Stimulated activated effector memory CD8-positive, alpha-beta T cell treated with anti-CD3 and anti-CD28 coated beads, Interleukin-12 subunit alpha, Interleukin-12 subunit beta, amount 100 ng/mL, for 72 hours (primary cell): ENCODE results near the gene SLC66A3.

Experiments
- ATAC-seq: fragments of 150-1000 bp; cut with Tn5 transposase; 2 replicates; pipeline ENCODE4 v1.10.0; 2021
- DNase-seq, 2 donors: peaks; one replicate each; pipeline ENCODE4 v3.0.0; 2021 to 2022; ENCODE audit warnings: low spot score in 2 of 2
- H3K27ac Mint-ChIP-seq: one replicate; pipeline ENCODE4 v1.8.0; 2022; ENCODE audit warnings: mild to moderate bottlenecking, mixed read lengths
- H3K36me3 Mint-ChIP-seq: one replicate; pipeline ENCODE4 v1.8.0; 2022; ENCODE audit warnings: mild to moderate bottlenecking, mixed read lengths
- H3K4me1 Mint-ChIP-seq: one replicate; pipeline ENCODE4 v1.8.0; 2022; ENCODE audit warnings: mixed read lengths
- H3K4me3 Mint-ChIP-seq: one replicate; pipeline ENCODE4 v1.8.0; 2022; ENCODE audit warnings: mild to moderate bottlenecking, mixed read lengths
- H3K9me3 Mint-ChIP-seq: one replicate; pipeline ENCODE4 v1.8.0; 2022; ENCODE audit warnings: mixed read lengths

Gene SLC66A3

DNA sequence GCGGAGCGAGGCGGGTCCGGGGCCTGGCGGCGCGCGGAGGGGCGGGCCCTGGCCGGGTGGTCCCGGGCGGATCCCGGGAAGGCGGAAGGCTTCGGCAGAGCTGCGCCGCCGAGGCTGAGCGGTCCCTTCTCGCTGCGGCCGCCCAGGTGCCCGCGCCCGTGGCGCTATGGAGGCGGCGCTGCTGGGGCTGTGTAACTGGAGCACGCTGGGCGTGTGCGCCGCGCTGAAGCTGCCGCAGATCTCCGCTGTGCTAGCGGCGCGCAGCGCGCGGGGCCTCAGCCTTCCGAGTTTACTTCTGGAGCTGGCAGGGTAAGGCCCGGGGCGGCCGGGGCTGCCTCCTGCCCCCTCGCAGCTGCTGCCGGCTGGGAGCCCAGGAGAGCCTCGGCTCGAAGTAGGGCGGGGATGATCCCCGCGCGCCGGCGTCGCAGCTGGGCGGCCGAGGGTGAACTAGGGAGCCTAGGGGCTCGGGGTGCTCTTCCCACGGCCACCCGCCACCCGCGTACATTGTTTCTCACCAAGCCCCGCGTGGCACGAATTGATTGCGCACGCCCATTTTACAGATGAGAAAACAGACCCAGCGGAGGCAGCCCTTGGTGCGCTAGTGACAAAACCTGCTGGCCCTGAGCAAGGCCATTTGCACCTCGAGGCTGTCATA lies at the start of gene SLC66A3:
Gene SLC66A3, plus strand, starts transcription at position 87 of the 655 bp plus-strand sequence. Its CDS starts 80 bp downstream, at position 167.
- Mint-ChIP-seq H3K4me1 (peaks cover 26% of the 10 kb centered on the region), H3K27ac (peak within 1 kb of the TSS; percentile 92), H3K36me3 (no peaks in the 10 kb centered on the region), H3K9me3 (no peaks in the 10 kb centered on the region), H3K4me3 (peak within 1 kb of the TSS; percentile 80)
- peak; percentile 81 to 91 for DNase-seq
- ATAC-seq = peak; percentile 90

DNA sequence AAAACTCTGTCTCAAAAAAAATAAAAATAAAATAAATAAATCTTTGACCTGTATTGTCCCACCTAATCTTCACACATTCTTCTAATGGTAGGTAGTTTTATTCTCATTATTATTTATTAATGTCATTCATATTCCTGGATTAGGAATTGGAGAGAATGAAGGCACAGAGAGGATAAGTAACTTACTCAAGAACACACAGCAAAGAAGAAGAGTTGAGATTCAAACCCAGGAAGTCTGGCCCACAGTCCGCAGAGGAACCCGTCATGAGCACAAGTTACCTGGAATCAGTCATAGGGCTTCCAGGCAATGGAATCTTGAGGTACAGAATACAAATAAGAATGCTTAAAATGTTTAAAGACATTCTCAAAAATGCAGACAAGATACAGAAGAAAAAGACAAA lies 46.3 kb upstream of the SLC66A3 start:
- no peak for ATAC-seq
- H3K9me3 Mint-ChIP-seq = peaks cover 6% of the 10 kb centered on the region
- peaks cover 23% of the 10 kb centered on the region for H3K4me1 Mint-ChIP-seq
- no peak for DNase-seq
- no peaks in the 10 kb centered on the region for H3K36me3 Mint-ChIP-seq
- H3K27ac Mint-ChIP-seq = no peak overlapping the region
- H3K4me3 Mint-ChIP-seq = no peak overlapping the region

DNA sequence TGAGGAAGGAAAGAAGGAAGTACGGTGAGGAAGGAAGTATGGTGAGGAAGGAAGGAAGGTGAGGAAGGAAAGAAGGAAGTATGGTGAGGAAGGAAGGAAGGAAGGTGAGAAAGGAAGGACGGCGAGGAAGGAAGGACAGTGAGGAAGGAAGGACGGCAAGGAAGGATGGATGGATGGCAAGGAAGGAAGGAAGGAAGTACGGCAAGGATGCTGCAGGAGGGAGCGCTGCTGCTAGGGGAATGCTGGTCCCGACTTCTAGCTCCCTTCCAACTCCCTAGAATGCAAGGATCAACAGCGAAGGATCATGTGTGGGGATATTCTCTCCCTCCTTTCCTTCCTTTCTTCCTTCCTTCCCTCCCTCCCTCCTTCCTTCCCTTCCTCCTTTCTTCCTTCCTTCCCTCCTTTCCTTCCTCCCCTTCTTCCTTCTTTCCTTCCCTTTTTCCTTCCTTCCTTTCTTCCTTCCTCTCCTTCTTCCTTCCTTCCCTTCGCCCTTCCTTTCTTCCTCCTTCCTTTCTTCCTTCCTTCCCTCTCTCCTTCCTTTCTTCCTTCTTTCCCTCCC lies 42.3 kb upstream of the SLC66A3 start:
- ATAC-seq = no peak
- no peak overlapping the region for H3K27ac Mint-ChIP-seq
- H3K4me1 Mint-ChIP-seq = no peaks in the 10 kb centered on the region
- no peak overlapping the region for H3K4me3 Mint-ChIP-seq
- no peak for DNase-seq
- H3K9me3 Mint-ChIP-seq = peaks cover 6% of the 10 kb centered on the region
- H3K36me3 Mint-ChIP-seq = no peaks in the 10 kb centered on the region

DNA sequence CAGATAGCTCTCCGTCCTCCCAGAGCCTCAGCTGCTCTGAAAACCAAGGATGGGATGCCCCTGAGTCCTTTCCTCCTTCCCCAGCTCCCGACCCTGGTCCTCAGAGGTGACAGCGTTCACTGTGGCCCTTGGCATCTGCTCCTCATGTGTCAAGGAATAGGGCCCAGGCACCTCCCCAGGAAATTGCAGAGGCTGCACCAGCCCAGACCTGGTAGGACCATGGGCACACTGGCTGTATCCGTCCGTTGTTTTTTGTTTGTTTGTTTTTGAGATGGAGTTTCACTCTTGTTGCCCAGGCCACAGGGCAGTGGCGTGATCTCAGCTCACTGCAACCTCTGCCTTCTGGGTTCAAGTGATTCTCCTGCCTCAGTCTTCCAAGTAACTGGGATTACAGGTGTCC lies 37.5 kb upstream of the SLC66A3 start:
- peaks cover 3% of the 10 kb centered on the region for H3K9me3 Mint-ChIP-seq
- DNase-seq = no peak
- ATAC-seq = no peak
- H3K4me3 Mint-ChIP-seq = no peak overlapping the region
- H3K36me3 Mint-ChIP-seq = no peaks in the 10 kb centered on the region
- H3K4me1 Mint-ChIP-seq = peaks cover 8% of the 10 kb centered on the region
- H3K27ac Mint-ChIP-seq = no peak overlapping the region

DNA sequence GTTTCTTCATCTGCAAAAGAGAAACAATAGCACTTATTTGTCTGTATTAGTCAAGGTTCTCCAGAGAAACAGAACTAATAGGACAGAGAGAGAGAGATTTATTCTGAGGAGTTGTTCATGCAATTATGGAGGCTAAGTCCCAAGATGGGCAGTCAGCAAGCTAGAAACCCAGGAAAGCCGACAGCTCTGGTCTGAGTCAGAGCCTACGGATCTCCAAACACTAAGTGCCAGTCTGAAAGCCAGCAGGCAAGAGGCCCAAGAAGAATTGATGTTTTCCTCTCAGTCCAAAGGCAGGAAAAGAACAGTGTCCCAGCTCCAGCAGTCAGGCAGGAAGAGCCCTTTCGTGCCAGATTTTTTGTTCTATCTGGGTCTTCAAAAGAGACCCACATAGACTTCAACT lies 36.5 kb upstream of the SLC66A3 start:
- DNase-seq (no peak), ATAC-seq (no peak)
- Mint-ChIP-seq H3K4me1 (peaks cover 8% of the 10 kb centered on the region), H3K36me3 (no peaks in the 10 kb centered on the region), H3K27ac (no peak overlapping the region), H3K4me3 (no peak overlapping the region), H3K9me3 (peaks cover under 1% of the 10 kb centered on the region)

DNA sequence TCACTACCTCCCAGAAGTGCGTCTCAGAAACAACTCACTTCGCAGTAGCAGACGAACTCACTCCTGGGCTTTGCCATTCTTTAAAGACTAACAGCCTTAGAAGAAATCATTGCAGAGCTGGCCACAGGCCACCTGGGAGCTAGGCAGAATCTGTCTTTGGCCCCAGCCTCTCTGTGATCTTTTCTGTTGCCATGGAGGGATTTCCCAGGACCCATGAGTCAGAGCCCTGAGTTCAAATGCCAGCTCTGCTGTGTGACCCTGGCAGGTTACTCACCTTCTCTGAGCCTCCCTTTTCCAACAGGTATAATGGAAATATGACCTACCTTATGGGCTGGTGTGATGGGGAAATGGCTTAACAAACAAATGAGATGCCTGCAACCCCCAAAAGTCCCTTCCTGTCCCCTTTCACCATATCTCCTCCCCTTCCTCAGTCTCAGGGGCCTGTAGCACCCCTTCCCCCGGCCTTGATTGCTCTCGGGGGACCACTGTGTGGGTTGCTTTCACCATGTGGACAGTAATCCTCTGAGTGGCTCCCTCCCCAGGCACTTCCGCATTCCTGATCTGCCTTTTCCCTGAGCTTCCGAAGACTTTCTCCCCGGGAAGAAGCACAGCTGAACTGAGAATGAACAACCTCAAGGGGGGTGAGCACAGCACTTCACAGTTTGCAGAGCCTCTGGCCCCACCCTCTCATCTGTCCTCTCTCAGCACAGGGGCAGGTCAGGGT lies 34.0 kb upstream of the SLC66A3 start:
- Mint-ChIP-seq H3K36me3 (no peaks in the 10 kb centered on the region), H3K4me3 (no peak overlapping the region), H3K4me1 (peaks cover 8% of the 10 kb centered on the region), H3K9me3 (no peaks in the 10 kb centered on the region), H3K27ac (no peak overlapping the region)
- ATAC-seq = no peak
- DNase-seq = no peak

DNA sequence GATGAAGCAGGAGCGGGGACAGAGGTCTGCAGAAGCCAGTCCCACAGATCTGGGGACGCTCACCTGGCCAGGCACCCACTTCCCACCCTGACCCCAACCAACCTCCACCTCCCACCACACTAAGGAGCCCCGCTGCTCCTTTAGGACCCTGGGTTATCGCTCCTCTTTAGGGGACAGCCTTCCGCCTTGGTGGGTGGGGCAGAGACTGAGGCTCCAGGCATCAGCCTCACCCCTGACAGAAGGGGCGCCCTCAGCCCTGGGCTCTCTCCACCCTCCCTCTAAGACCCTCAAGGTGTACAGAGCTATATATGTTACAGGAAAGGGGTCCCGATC lies 33.5 kb upstream of the SLC66A3 start:
- Mint-ChIP-seq H3K36me3 (no peaks in the 10 kb centered on the region), H3K27ac (no peak overlapping the region), H3K4me3 (no peak overlapping the region), H3K9me3 (no peaks in the 10 kb centered on the region), H3K4me1 (peaks cover 8% of the 10 kb centered on the region)
- ATAC-seq (no peak), DNase-seq (no peak)

DNA sequence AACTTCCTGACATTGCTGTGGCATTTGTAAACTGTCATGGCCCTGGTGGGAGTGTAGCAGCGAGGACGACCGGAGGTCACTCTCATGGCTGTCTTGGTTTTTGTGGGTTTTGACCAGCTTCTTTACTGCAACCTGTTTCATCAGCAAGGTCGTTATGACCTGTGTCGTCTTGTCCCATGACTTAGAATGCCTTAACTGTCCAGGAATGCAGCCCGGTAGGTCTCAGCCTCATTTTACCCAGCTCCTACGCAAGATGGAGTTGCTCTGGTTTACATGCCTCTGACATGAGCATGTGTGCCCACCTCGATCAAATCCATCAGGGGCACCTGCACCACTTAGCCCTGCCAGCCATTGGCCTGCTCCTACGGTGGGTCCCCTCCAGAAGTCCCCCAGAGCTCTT lies 32.9 kb upstream of the SLC66A3 start:
- ATAC-seq (no peak), DNase-seq (no peak)
- peaks cover 8% of the 10 kb centered on the region for H3K4me1 Mint-ChIP-seq
- no peaks in the 10 kb centered on the region for H3K36me3 Mint-ChIP-seq
- no peak overlapping the region for H3K4me3 Mint-ChIP-seq
- no peaks in the 10 kb centered on the region for H3K9me3 Mint-ChIP-seq
- H3K27ac Mint-ChIP-seq = no peak overlapping the region

DNA sequence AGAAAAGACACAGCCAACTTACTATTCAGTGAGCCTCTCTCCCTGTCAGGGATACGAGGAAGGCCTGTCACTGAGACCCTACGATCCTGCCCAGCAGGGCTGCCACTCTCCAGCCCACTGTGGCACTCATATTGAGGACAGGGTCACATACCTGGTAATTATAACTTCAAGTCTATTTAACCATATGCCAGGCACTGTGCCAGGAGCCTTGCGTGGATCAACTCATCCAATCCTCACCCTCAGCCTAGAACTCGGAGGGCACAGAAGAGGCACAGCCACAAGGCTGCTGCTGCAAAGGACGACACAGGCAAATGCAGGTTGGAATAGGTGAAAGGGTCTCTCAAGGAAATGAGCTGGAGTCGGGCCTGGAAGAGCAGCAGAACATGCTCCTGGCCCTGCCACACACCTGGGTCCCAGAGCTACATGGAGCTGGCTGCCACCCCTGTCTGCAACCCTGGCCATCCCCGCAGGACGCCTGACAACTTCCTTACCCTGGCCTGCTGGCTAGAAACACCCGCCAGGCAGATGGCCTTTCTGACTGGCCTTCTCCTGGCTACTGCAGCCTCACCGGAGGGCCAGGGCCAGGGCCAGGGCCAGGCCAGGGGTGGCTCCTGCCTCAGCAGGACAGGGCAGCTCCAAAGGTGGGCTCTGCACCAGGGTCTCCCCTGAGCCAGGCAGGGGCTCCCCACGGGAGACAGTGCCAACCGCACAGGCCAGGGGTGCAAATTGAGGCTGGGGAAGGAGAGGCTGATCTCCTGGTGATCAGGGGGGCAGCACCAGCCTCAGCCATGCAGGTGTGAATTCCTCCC lies 32.1 kb upstream of the SLC66A3 start:
- no peak overlapping the region for H3K27ac Mint-ChIP-seq
- peaks cover 13% of the 10 kb centered on the region for H3K4me1 Mint-ChIP-seq
- DNase-seq (no peak), ATAC-seq (no peak)
- H3K4me3 Mint-ChIP-seq = no peak overlapping the region
- H3K9me3 Mint-ChIP-seq = no peaks in the 10 kb centered on the region
- no peaks in the 10 kb centered on the region for H3K36me3 Mint-ChIP-seq

DNA sequence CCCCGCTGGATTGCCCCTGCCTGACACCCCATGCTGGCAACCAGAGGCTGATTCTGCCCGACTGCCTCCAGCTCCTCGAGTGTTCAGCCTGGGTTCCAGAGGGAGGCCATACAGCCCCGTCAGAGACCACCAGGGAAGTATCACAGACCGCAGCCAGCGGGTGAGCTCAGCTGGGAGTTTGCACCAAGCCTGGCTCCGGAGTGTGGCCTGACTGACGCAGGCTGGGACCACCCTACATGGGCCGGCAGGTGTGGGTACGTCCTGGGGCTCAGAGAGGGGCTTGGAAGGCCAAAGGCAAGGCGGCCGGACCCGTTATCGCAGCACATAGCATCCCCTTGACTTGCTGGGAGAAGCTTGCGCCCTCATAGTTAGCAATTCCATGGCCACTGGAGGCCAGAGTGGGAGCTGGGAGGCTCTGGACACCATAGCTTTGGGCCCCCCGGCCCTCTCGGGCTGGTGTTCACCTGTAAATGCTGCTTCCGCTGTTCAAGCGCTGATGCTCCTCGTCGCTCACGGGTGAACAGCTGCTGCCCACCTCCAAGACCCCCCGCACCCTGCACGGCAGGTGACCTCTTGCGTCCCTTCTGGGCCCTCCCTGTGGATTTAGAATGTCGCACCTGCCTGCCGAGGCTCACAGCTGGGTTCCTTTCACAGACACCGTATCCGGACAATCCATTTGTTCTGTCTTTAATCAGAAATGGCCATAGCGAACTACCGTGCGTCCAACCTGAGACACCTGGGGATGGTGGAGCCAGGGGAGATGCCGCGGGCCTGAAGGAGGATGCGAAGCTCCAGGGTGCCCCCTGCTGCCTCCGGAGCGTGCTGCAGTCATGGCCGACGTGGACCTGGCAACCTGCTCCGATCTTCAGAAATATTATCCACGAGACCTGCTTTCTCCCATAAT lies 31.2 kb upstream of the SLC66A3 start:
- ATAC-seq (peak; percentile 75), DNase-seq (peak; percentile 62 to 88)
- peaks cover 18% of the 10 kb centered on the region for H3K4me1 Mint-ChIP-seq
- no peaks in the 10 kb centered on the region for H3K9me3 Mint-ChIP-seq
- H3K36me3 Mint-ChIP-seq = no peaks in the 10 kb centered on the region
- no peak overlapping the region for H3K4me3 Mint-ChIP-seq
- no peak overlapping the region for H3K27ac Mint-ChIP-seq

DNA sequence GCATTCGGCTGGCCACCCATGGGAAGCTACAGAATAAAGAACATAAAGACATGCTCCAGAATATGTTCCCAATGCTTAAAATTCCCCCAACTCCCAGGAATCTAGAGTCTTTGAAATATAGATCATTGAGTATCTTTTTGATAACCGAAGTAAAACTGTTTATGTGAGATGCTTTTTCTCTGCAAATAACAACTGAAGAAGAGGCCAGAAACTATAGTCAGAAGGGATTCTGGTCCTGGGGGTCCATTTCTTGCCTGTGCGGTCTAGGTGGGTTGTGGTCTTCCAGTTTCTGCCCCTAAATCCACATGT lies 30.6 kb upstream of the SLC66A3 start:
- Mint-ChIP-seq H3K36me3 (no peaks in the 10 kb centered on the region), H3K9me3 (no peaks in the 10 kb centered on the region), H3K4me3 (no peak overlapping the region), H3K27ac (no peak overlapping the region), H3K4me1 (peaks cover 18% of the 10 kb centered on the region)
- ATAC-seq = no peak
- DNase-seq = no peak

DNA sequence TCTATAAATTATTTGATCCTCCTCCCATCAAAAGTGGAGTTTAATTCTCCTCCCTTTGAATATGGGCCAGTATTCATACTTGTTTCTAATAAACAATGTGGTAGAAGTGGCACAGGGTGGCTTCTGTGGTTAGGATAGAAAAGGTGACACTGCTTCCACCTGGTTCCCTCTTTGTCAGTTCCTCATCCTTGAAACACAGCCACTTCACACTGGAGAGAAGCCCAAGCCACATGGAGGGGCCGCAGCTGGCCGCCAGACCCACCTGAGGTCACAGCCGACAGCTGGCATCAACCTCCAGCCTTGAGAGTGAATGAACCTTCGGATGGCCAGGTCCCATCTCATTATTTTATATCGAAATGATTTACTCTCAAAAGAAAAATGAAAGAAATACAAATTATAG lies 27.5 kb upstream of the SLC66A3 start:
- no peak for ATAC-seq
- H3K36me3 Mint-ChIP-seq = peaks cover 2% of the 10 kb centered on the region
- no peak overlapping the region for H3K27ac Mint-ChIP-seq

DNA sequence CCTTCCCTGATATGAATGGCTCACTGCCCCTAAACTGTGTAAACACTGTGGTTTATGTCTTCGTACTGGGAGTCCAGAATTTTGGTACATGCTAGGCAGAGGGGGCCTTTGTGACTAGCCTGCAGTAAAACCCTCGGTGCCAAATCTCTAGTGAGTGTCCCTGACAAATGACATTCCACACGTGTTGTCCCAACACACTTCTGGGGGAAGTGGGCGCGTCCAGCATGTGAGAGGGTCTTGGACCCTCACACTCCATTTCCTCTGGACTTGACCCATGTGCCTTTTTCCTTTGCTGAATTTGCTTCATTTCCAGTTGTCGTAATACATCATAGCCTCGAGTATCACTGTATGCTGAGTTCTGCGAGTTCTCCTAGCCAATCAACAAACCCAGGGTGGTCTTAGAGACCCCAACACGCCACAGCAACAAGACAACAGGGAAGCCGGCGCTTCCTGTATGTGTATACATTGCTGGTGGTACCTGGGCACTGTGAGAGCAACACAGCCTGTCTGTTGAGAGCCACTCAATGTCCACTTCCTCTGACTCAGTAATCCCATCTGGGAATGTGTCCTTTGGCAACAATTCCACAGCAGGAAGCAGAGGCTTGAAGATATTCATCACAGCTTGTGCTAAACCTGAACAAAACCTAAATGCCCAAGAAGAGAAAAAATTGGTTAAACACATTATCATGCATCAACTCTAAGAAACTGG lies 26.9 kb upstream of the SLC66A3 start:
- H3K36me3 Mint-ChIP-seq = peaks cover 6% of the 10 kb centered on the region
- H3K9me3 Mint-ChIP-seq = no peaks in the 10 kb centered on the region
- H3K4me3 Mint-ChIP-seq = peak overlapping the region; percentile 75
- no peak for DNase-seq
- H3K27ac Mint-ChIP-seq = no peak overlapping the region
- ATAC-seq = no peak
- H3K4me1 Mint-ChIP-seq = peaks cover 33% of the 10 kb centered on the region

More for the DNA sequence above, 27.5 kb upstream of the SLC66A3 start:
- Mint-ChIP-seq H3K9me3 (no peaks in the 10 kb centered on the region), H3K4me3 (no peak overlapping the region), H3K4me1 (peaks cover 29% of the 10 kb centered on the region)
- DNase-seq = no peak
